EL (cell line): ENCODE measurements around the gene STIM1.
A peak's percentile ranks its signal among the peaks of the same experiment; 100 is the strongest.

Experiments
- DNase-seq: peaks from one replicate; pipeline ENCODE4 v3.0.0-alpha.2; 2016

Gene STIM1

GRCh38 chr11:3922056-3922455 lies 66.6 kb downstream of the STIM1 start:
- DNase-seq: no peak

GRCh38 chr11:3925513-3925912 lies 70.0 kb downstream of the STIM1 start:
- DNase-seq: no peak

- DNase-seq: no peak
These were observed 71.1 kb downstream of the STIM1 start for GRCh38 chr11:3926458-3927095.

DNA sequence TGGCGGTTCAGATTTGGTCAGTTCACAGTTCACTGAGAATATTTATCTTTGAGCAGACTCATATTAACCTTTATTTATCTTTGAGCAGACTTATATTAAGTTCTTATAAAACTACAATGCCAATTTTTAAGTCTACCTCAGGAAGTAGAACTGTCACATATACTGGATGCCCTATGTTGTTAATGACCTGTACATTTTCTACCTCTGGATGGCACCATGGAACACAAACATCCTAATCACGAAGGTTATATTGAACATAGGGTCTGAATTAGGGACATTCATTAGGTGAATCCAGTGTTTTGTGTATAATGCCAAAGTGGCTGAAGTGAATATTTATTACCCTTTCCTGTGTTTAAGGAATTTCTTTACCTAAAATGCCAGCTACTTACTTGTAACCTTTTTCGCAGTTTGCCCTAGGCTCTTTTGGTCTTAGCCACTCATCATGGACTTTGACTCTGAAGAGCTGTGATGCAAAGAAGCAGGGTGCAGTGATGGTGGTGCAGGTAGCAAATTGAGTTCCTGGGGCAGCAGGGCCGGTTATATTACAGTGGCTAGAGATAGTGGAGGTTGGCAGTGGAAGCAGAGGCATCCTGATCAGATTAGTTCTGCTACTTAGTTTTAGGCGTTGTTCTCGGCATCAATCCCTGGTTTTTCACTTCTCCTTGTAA lies 71.8 kb downstream of the STIM1 start:
- no peak for DNase-seq

GRCh38 chr11:3929232-3929631 lies 73.8 kb downstream of the STIM1 start:
- DNase-seq: no peak

- no peak for DNase-seq
These were observed 74.2 kb downstream of the STIM1 start for GRCh38 chr11:3929649-3930048.

DNA sequence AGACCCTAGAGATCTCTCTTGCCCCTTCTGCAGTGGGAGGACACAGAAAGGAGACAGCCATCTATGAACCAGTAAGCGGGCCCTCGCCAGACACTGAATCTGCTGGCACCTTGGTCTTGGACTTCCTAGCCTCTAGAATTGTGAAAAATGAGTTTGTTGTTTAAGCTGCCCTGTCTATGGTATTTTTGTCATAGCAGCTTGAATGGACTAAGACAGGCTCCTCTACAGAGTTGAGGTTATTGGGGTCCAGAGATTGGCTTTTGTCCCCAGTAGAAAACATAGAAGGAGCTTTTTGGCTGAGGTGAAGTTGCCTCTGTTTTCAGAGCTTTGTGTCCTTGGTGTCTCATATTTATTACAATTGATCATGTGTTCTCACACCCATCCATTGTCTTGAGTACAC lies 77.2 kb downstream of the STIM1 start:
- DNase-seq: no peak

- no peak for DNase-seq
These were observed 77.7 kb downstream of the STIM1 start for GRCh38 chr11:3933165-3933628.

DNA sequence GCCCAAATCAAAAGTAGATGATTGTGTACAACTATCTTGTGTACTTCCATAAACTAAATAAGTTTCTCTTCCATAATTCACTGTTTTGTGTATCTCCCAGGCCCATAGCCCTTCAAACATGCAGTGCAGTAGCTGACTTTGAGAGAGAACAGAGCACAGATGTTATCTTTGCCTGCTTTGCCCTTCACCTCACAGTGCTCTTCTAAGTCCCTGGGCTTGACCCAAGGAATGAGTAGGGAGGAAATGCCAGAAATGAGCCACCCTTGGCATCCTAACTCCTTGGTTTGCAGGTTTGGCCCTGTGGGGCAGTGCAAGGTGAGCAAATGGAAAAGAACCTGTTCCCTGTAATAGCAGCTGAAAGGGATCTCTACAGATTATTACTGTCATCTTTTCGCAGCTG lies 79.2 kb downstream of the STIM1 start:
- no peak for DNase-seq

- DNase-seq: no peak
These were observed 81.1 kb downstream of the STIM1 start for GRCh38 chr11:3936517-3936916.

- DNase-seq: peak; percentile 84
These were observed 83.7 kb downstream of the STIM1 start for GRCh38 chr11:3939211-3939610.

DNA sequence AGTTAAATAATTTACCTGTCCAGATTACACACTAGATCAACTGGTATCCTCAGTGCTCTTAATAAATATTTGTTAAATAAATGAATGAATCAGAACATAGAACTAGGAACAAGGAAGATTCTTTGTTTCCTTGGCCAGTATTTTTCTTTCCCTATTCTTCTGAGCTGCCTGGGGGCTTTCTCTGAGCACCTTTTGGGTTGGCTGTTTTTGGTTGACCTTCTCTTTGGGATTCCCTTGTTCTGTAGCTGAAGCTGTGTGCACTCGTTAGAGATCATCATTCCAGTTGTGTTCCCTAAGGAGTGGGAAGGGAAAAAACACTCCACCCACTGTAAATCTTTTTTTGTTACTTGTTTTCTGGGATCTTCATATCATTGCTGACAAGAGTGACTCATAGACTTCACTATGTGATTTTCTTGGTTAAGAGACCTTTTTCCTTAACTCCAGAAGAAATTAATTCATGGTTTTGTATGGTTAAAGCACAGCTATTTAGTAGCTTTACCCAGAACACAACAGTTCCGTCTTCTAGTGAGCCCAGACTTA lies 84.3 kb downstream of the STIM1 start:
- peak; percentile 58 for DNase-seq

DNA sequence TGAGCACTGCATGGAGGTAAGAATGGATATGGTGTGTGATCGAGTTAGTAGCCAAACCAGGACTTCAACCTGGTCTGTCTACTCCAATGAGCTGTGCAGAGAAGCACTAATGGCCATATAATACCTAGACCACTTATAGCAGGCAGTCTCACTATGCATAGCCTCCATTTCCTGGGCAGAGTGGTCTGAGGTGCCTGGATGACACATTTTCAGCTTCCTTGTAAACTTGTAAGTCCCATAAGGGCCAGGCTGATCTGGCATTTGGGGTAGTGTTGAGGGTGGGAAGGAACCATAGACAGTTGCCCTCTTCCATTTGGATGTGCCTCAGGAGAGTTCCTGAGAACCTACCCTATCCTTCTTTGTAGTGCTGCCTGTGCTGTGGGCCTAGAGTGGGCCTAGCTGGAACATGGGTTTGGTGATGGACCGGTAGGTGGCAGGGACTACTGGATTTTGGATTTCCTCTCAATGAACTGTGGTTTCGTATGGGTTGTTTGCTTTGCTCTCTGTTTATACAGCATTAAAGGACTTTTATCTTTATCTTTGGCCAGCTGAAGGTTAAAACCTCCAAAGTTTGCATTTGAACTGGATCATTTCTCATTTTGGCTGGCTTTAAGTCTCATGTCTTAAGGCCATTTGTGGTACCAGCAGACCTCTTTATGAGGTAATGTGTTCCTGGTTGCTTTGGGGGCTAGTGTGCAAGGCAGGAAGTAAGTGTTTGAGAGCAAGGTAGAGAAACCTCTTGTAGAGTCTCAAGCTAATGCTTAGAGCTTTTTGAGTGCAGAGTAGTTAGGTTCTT lies 86.9 kb downstream of the STIM1 start:
- no peak for DNase-seq

DNA sequence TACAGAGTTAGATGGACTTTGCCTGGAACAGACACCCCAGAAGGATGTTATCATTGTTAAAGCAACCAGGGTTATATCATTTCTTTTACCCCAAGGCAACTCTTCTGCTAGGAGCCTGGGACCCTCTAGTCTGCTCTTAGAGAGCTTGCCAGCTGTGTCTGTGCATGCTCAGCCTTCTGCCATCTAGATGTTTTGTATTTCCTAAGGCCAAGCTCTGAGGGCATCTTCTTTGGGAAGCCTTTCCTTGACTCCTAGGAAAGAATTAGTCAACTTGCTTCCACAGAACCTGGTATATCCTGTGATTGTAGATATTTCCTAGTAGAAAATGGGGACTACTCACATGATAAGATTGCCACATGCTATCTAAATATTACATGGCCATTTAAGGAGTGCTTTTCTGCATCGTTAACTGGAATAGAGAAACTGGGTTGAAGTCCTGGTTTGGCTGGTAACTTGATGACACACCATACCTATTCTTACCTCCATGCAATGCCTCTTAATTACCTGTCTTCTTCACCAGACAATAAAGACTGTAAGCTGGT lies 87.6 kb downstream of the STIM1 start:
- no peak for DNase-seq

- DNase-seq: no peak
These were observed 88.7 kb downstream of the STIM1 start for GRCh38 chr11:3944198-3944597.

DNA sequence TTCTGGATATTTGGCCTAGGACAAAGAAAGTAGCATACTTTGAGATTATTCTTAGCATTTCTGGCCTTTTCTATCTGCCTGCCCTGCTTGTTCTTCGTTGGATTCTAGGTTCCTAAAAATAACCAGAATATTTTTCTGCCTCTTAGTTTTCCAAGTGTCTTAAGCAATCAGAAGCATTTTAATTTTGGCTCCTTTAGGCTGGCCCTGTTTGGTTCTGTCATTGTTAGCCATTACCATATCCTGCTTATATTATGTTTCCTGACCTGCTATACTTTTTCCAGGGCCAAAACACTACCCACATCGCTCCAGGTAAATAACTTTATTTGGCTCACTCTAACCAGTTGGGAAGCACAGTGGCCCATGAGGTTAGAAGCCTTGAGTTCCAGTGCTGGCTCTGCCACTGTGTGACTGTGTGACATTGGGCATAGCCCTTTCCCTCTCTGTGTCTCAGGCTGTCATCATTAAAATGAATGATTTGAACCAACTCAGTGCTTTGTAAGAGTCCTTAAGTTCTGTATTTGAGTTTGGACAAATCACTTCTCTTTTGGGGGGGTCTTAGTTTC lies 91.1 kb downstream of the STIM1 start:
- no peak for DNase-seq

GRCh38 chr11:3947061-3947460 lies 91.6 kb downstream of the STIM1 start:
- peak; percentile 41 for DNase-seq

GRCh38 chr11:3949125-3949524 lies 93.7 kb downstream of the STIM1 start:
- DNase-seq: no peak

- DNase-seq: peak; percentile 34
These were observed 95.7 kb downstream of the STIM1 start for GRCh38 chr11:3950996-3951660.

- DNase-seq: no peak
These were observed 97.3 kb downstream of the STIM1 start for GRCh38 chr11:3952715-3953114.

GRCh38 chr11:3953327-3953726 lies 97.9 kb downstream of the STIM1 start:
- DNase-seq: no peak
